Fibroblast of mammary gland (primary cell): ENCODE results near the gene USP37.

Experiments
- DNase-seq: peaks from one replicate; pipeline ENCODE4 v3.0.0-alpha.2; 2010; ENCODE audit warnings: low read depth
- H3K4me3 ChIP-seq: 2 replicates; pipeline ENCODE4 v1.5.1; 2011; ENCODE audit warnings: low read depth, mild to moderate bottlenecking, low read length, moderate library complexity; ENCODE audit not compliant: control insufficient read depth
- CTCF ChIP-seq: conservative IDR thresholded peaks from 2 replicates; pipeline ENCODE4 v1.5.1; 2011; ENCODE audit warnings: low read depth, low read length, inconsistent platforms; ENCODE audit not compliant: control insufficient read depth, insufficient read depth

Gene USP37

GRCh38 chr2:218448934-218449333, 119.2 kb downstream of the USP37 start:
- peak; percentile 20 for DNase-seq
- H3K4me3 ChIP-seq, result no peak overlapping the region
- TF ChIP-seq CTCF, result no peak

- TF ChIP-seq CTCF, result no peak
- no peak overlapping the region for H3K4me3 ChIP-seq
- DNase-seq, result no peak
Observed at GRCh38 chr2:218447072-218447471, 121.1 kb downstream of the USP37 start.

GRCh38 chr2:218446547-218446946, 121.6 kb downstream of the USP37 start:
- H3K4me3 ChIP-seq, result no peak overlapping the region
- no peak for DNase-seq
- no peak for TF ChIP-seq CTCF

GRCh38 chr2:218445602-218446001, 122.5 kb downstream of the USP37 start:
- DNase-seq, result no peak
- H3K4me3 ChIP-seq, result no peak overlapping the region
- TF ChIP-seq CTCF, result no peak

- H3K4me3 ChIP-seq, result no peak overlapping the region
- no peak for DNase-seq
- no peak for TF ChIP-seq CTCF
Observed at GRCh38 chr2:218444692-218445357, 123.3 kb downstream of the USP37 start.

GRCh38 chr2:218438596-218438995, 129.6 kb downstream of the USP37 start:
- no peak overlapping the region for H3K4me3 ChIP-seq
- TF ChIP-seq CTCF, result no peak
- no peak for DNase-seq

GRCh38 chr2:218437969-218438368, 130.2 kb downstream of the USP37 start:
- H3K4me3 ChIP-seq, result no peak overlapping the region
- TF ChIP-seq CTCF, result no peak
- DNase-seq, result no peak
